CD4-positive, alpha-beta memory T cell (primary cell): ENCODE results near the gene RTP1. TPM values are rescaled to one million over a fixed set of nuclear protein-coding genes. Genes with fewer than 3 reads are reported as not detected.
"Not testable (repeated sequence)": the region's sequence is repeated elsewhere in the genome, so short reads cannot be mapped to it uniquely, and the experiment has no call there.

Source experiments
- CTCF ChIA-PET: fragments of 350-600 bp; sonication (Branson Sonifier 250); formaldehyde crosslinking; loops from one replicate; lab custom pipeline; 2021; ENCODE audit warnings: inconsistent platforms; ENCODE audit not compliant: partially characterized antibody; lab: Charles Lee
- POLR2A ChIA-PET: fragments of 350-600 bp; sonication (Branson Sonifier 250); formaldehyde crosslinking; loops from one replicate; lab custom pipeline; 2021; ENCODE audit not compliant: partially characterized antibody; lab: Charles Lee
- DNase-seq, 5 donors: peaks; one replicate each; pipeline versions ENCODE4 v3.0.0 to v3.0.0-alpha.2; 2020 to 2022; ENCODE audit warnings: mixed read lengths in 1 of 5
- H3K27ac ChIP-seq: one replicate; pipeline ENCODE4 v1.7.0; 2013; ENCODE audit warnings: low read depth, low read length
- H3K27me3 ChIP-seq: 2 replicates; pipeline ENCODE4 v1.7.0; 2013; ENCODE audit warnings: mild to moderate bottlenecking, low read length, moderate library complexity; ENCODE audit not compliant: insufficient read depth
- H3K36me3 ChIP-seq: 2 replicates; pipeline ENCODE4 v1.7.0; 2013; ENCODE audit warnings: mild to moderate bottlenecking, low read length, moderate library complexity; ENCODE audit not compliant: insufficient read depth
- H3K4me1 ChIP-seq: 2 replicates; pipeline ENCODE4 v1.7.0; 2013; ENCODE audit warnings: mild to moderate bottlenecking, low read length, moderate library complexity; ENCODE audit not compliant: insufficient read depth
- H3K4me3 ChIP-seq, 2 donors: one replicate each; pipeline ENCODE4 v1.7.0; 2013; ENCODE audit warnings: low read length in 2 of 2, mild to moderate bottlenecking in 1 of 2
- H3K9me3 ChIP-seq, 2 donors: one replicate each; pipeline ENCODE4 v1.7.0; 2013; ENCODE audit warnings: low read length in 2 of 2, control low read depth in 1 of 2; ENCODE audit not compliant: control insufficient read depth in 1 of 2
- H3K27ac Mint-ChIP-seq, 7 donors: one replicate each; pipeline ENCODE4 v1.8.0; 2020 to 2021; ENCODE audit warnings: mixed read lengths in 7 of 7, mild to moderate bottlenecking in 6 of 7, inconsistent platforms in 3 of 7, moderate library complexity in 3 of 7
- H3K27me3 Mint-ChIP-seq, 2 donors: one replicate each; pipeline ENCODE4 v1.8.0; 2020 to 2021; ENCODE audit warnings: mixed read lengths in 2 of 2
- H3K36me3 Mint-ChIP-seq, 2 donors: one replicate each; pipeline ENCODE4 v1.8.0; 2020 to 2021; ENCODE audit warnings: mixed read lengths in 2 of 2, inconsistent platforms in 1 of 2, mild to moderate bottlenecking in 1 of 2
- H3K4me1 Mint-ChIP-seq, 4 donors: one replicate each; pipeline ENCODE4 v1.8.0; 2020 to 2021; ENCODE audit warnings: mixed read lengths in 4 of 4, mild to moderate bottlenecking in 1 of 4
- H3K4me3 Mint-ChIP-seq, 8 donors: one replicate each; pipeline ENCODE4 v1.8.0; 2020 to 2021; ENCODE audit warnings: mixed read lengths in 8 of 8, mild to moderate bottlenecking in 7 of 8, moderate library complexity in 6 of 8, inconsistent platforms in 3 of 8
- H3K9me3 Mint-ChIP-seq, 8 donors: one replicate each; pipeline ENCODE4 v1.8.0; 2020 to 2021; ENCODE audit warnings: mixed read lengths in 8 of 8, mild to moderate bottlenecking in 5 of 8, inconsistent platforms in 3 of 8, moderate library complexity in 1 of 8
- intact Hi-C: fragments of 100-400 bp; cut with micrococcal nuclease; formaldehyde crosslinking; loops from one replicate; pipeline ENCODE4 v1.15.1; 2023
- polyA plus RNA-seq, 2 donors: library from polyadenylated mRNA; unstranded; fragments of 300-500 nt; fragmentation: Illumina TruSeq; gene quantifications; one replicate each; pipeline ENCODE4 v1.2.3, GENCODE V29; 2021
- total RNA-seq, 2 experiments: library from RNA; stranded (reverse); gene quantifications; one replicate each; pipeline ENCODE4 v1.2.3, GENCODE V29; 2021

The RTP1 gene
- total and polyA plus RNA-seq, 4 experiments from 2014 or later, result not detected

GRCh38 chr3:187166750-187167149, 30.5 kb upstream of the RTP1 start:
- H3K4me1 ChIP-seq, result peaks cover 5% of the 10 kb centered on the region
- no peaks in the 10 kb centered on the region for H3K36me3 ChIP-seq
- CTCF ChIA-PET, result interaction anchor here (0.9 to 8.9 kb wide), 9 partner anchors 12 to 319 kb away, joined by 3 to 178 read pairs (median 7); partner anchors contain the start of gene RPL39L
- POLR2A ChIA-PET, result interaction anchor here (1.0 kb wide), 1 partner anchor 54 kb away, joined by 3 read pairs; no protein-coding TSS in a partner anchor
- Mint-ChIP-seq H3K4me1 (peaks cover 0 to 14% (median 6%) of the 10 kb centered on the region in 4 donors), H3K9me3 (peaks cover 0 to 4% (median 0%) of the 10 kb centered on the region in 8 donors), H3K4me3 (no peak overlapping the region), H3K27ac (peak overlapping the region in 1 of 7 donors; percentile 14), H3K27me3 (peaks cover 6% of the 10 kb centered on the region in 2 donors), H3K36me3 (no peaks in the 10 kb centered on the region)
- no peaks in the 10 kb centered on the region for H3K9me3 ChIP-seq
- no peak overlapping the region for H3K4me3 ChIP-seq
- H3K27me3 ChIP-seq, result no peaks in the 10 kb centered on the region
- intact Hi-C loops, result loop anchor here (5.0 kb wide), 2 partner anchors 234 to 549 kb away; partner anchors contain the start of gene ST6GAL1
- H3K27ac ChIP-seq, result no peak overlapping the region
- DNase-seq, result no peak

- no peak for DNase-seq
- Mint-ChIP-seq H3K27ac (no peak overlapping the region), H3K36me3 (no peaks in the 10 kb centered on the region), H3K4me1 (peaks cover 0 to 14% (median 7%) of the 10 kb centered on the region in 4 donors), H3K4me3 (no peak overlapping the region), H3K9me3 (peaks cover 0 to 4% (median 0%) of the 10 kb centered on the region in 8 donors), H3K27me3 (peaks cover 3 to 5% of the 10 kb centered on the region in 2 donors)
- peaks cover 5% of the 10 kb centered on the region for H3K4me1 ChIP-seq
- no peak overlapping the region for H3K27ac ChIP-seq
- H3K9me3 ChIP-seq, result no peaks in the 10 kb centered on the region
- POLR2A ChIA-PET, result interaction anchor here (1.1 kb wide), 1 partner anchor 54 kb away, joined by 3 read pairs; no protein-coding TSS in a partner anchor
- no peaks in the 10 kb centered on the region for H3K36me3 ChIP-seq
- CTCF ChIA-PET, result interaction anchor here (0.8 to 8.9 kb wide), 7 partner anchors 17 to 319 kb away, joined by 3 to 178 read pairs (median 4); partner anchors contain the start of gene RPL39L
- no peaks in the 10 kb centered on the region for H3K27me3 ChIP-seq
- intact Hi-C loops, result loop anchor here (5.0 kb wide), 2 partner anchors 235 to 550 kb away; partner anchors contain the start of gene ST6GAL1
- no peak overlapping the region for H3K4me3 ChIP-seq
Measured at GRCh38 chr3:187167777-187168176, 29.5 kb upstream of the RTP1 start.

GRCh38 chr3:187169231-187169960, 27.9 kb upstream of the RTP1 start:
- Mint-ChIP-seq H3K9me3 (peaks cover 0 to 4% (median 0%) of the 10 kb centered on the region in 8 donors), H3K27ac (no peak overlapping the region), H3K36me3 (no peaks in the 10 kb centered on the region), H3K27me3 (peaks cover 0 to 2% of the 10 kb centered on the region in 2 donors), H3K4me1 (peaks cover 0 to 14% (median 7%) of the 10 kb centered on the region in 4 donors), H3K4me3 (no peak overlapping the region)
- Histone ChIP-seq H3K27me3 (no peaks in the 10 kb centered on the region), H3K27ac (no peak overlapping the region), H3K4me1 (peaks cover 5% of the 10 kb centered on the region), H3K36me3 (no peaks in the 10 kb centered on the region), H3K9me3 (no peaks in the 10 kb centered on the region), H3K4me3 (no peak overlapping the region)
- DNase-seq, result no peak
- ChIA-PET POLR2A (no interaction called here), CTCF (interaction anchor here (0.9 to 8.9 kb wide), 3 partner anchors 10 to 56 kb away, joined by 3 to 178 read pairs (median 5); partner anchors contain the start of gene RPL39L)
- intact Hi-C loops, result loop anchor here (5.0 kb wide), 2 partner anchors 237 to 552 kb away; partner anchors contain the start of gene ST6GAL1

- POLR2A ChIA-PET, H3K27me3 Mint-ChIP-seq, H3K36me3 ChIP-seq, H3K27me3 ChIP-seq, intact Hi-C loops, DNase-seq, H3K36me3 Mint-ChIP-seq, H3K4me3 ChIP-seq, H3K4me1 ChIP-seq, H3K9me3 ChIP-seq, H3K9me3 Mint-ChIP-seq, H3K4me3 Mint-ChIP-seq, H3K27ac Mint-ChIP-seq, H3K27ac ChIP-seq: not testable (repeated sequence)
- CTCF ChIA-PET, result interaction anchor here (1.0 to 1.2 kb wide), 2 partner anchors 58 to 59 kb away, joined by 5 read pairs; no protein-coding TSS in a partner anchor
- H3K4me1 Mint-ChIP-seq, result peaks cover 0 to 14% (median 5%) of the 10 kb centered on the region in 4 donors
Measured at GRCh38 chr3:187170911-187171310, 26.4 kb upstream of the RTP1 start.

- Mint-ChIP-seq H3K27me3 (peaks cover 2 to 3% of the 10 kb centered on the region in 2 donors), H3K4me1 (peaks cover 0 to 14% (median 5%) of the 10 kb centered on the region in 4 donors), H3K4me3 (no peak overlapping the region), H3K9me3 (no peaks in the 10 kb centered on the region), H3K36me3 (no peaks in the 10 kb centered on the region), H3K27ac (no peak overlapping the region)
- Histone ChIP-seq H3K4me3 (no peak overlapping the region), H3K27me3 (no peaks in the 10 kb centered on the region), H3K4me1 (peaks cover 5% of the 10 kb centered on the region), H3K36me3 (no peaks in the 10 kb centered on the region), H3K27ac (no peak overlapping the region), H3K9me3 (no peaks in the 10 kb centered on the region)
- DNase-seq, result no peak
- POLR2A ChIA-PET, result no interaction called here
- intact Hi-C loops, result no loop called here
- CTCF ChIA-PET, result interaction anchor here (0.7 kb wide), 1 partner anchor 60 kb away, joined by 4 read pairs; no protein-coding TSS in a partner anchor
Measured at GRCh38 chr3:187172929-187173328, 24.4 kb upstream of the RTP1 start.

GRCh38 chr3:187181454-187182170, 15.7 kb upstream of the RTP1 start:
- Histone ChIP-seq H3K9me3 (no peaks in the 10 kb centered on the region), H3K27me3 (no peaks in the 10 kb centered on the region), H3K27ac (no peak overlapping the region), H3K36me3 (no peaks in the 10 kb centered on the region), H3K4me3 (no peak overlapping the region), H3K4me1 (no peaks in the 10 kb centered on the region)
- peaks cover 4 to 6% of the 10 kb centered on the region in 2 donors for H3K27me3 Mint-ChIP-seq
- ChIA-PET CTCF (interaction anchor here (1.6 kb wide), 1 partner anchor 17 kb away, joined by 4 read pairs; no protein-coding TSS in a partner anchor), POLR2A (no interaction called here)
- H3K9me3 Mint-ChIP-seq, result no peaks in the 10 kb centered on the region
- no peak for DNase-seq
- no peak overlapping the region for H3K4me3 Mint-ChIP-seq
- H3K27ac Mint-ChIP-seq, result no peak overlapping the region
- intact Hi-C loops, result no loop called here
- H3K4me1 Mint-ChIP-seq, result no peaks in the 10 kb centered on the region
- no peaks in the 10 kb centered on the region for H3K36me3 Mint-ChIP-seq
